Lower leg skin (tissue), 4 donors: ENCODE data around the gene DLG3. TPM values are rescaled to one million over a fixed set of nuclear protein-coding genes. Genes with fewer than 3 reads are reported as not detected.

Experiments
- DNase-seq, 2 donors: peaks; one replicate each; pipeline ENCODE4 v3.0.0-alpha.2; 2019; ENCODE audit warnings: low spot score in 2 of 2
- H3K4me3 ChIP-seq: fragments of 200-600 bp; sonication (generic); 2 replicates; pipeline ENCODE4 v1.5.1; 2017; ENCODE audit warnings: mild to moderate bottlenecking, low read depth; ENCODE audit not compliant: poor library complexity, severe bottlenecking
- CTCF ChIP-seq, 3 donors: fragments of 450-650 bp; IDR thresholded peaks; one replicate each; pipeline ENCODE4 v1.5.1; 2016; ENCODE audit warnings: antibody characterized with exemption in 3 of 3, mild to moderate bottlenecking in 3 of 3, moderate library complexity in 2 of 3
- POLR2A ChIP-seq, 2 donors: fragments of 450-650 bp; IDR thresholded peaks; one replicate each; pipeline ENCODE4 v1.6.1; 2016 to 2017; ENCODE audit warnings: antibody characterized with exemption in 2 of 2, mild to moderate bottlenecking in 1 of 2, moderate library complexity in 1 of 2
- WGBS, 2 donors: methylation state at CpG; one replicate each; pipeline ENCODE4 v1.1.5; 2018; 5-methylcytosine and 5-hydroxymethylcytosine counted together
- intact Hi-C: fragments of 100-400 bp; cut with DNase I; formaldehyde crosslinking; loops from one replicate; pipeline ENCODE4 v1.15.0; 2023; ENCODE audit warnings: low total_unique reads
- total RNA-seq, 4 donors: library from RNA; depleted of rRNA; stranded (reverse); fragments of >200 nt; gene quantifications; one replicate each; pipeline ENCODE4 v1.1.0, GENCODE V29; 2016

Gene DLG3
- total RNA-seq, 4 donors from 2014 or later: 26.1 to 40.2 (median 35.9) TPM

DNA sequence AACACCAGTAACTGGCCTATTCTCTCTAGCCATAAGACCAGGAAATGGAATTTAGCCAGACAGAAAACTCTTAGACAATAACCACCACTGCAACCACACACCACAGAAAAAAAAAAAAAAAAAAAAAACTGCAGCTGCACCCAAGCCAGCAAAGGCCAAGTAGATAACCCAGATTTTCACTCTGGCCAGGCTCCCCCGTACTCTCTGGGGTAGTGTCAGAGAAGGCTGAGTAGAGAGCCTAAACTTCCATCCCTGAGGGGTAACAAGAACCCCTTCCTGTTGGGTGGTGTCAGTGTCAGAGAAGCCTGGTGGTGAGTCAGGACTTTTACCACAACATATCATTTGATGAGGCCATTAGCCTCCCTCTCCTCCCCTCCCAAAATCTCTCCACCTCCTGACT, 5.6 kb upstream of the DLG3 start:
- DNase-seq: no peak
- TF ChIP-seq POLR2A (IDR thresholded peaks at IDR 0.05): no peak
- TF ChIP-seq CTCF (IDR thresholded peaks at IDR 0.05): no peak
- H3K4me3 ChIP-seq: no peak overlapping the region
- intact Hi-C loops: no loop called here
- 52% methylated on average over 1 of the region's 1 CpG; no CpG with 5 or more reads in 1 of the 2 donors for WGBS, 2 donors

- DNase-seq: no peak
- TF ChIP-seq CTCF (IDR thresholded peaks at IDR 0.05) (no peak), POLR2A (IDR thresholded peaks at IDR 0.05) (no peak)
- H3K4me3 ChIP-seq: no peak overlapping the region
- intact Hi-C loops: no loop called here
- WGBS, 2 donors: 54 to 56% methylated on average over 6 of the region's 6 CpGs
Measured at GRCh38 chrX:70442224-70442623, 2.4 kb upstream of the DLG3 start.

GRCh38 chrX:70444946-70445656, 466 bp downstream of the DLG3 start:
- no peak for TF ChIP-seq CTCF (IDR thresholded peaks at IDR 0.05)
- no peak for TF ChIP-seq POLR2A (IDR thresholded peaks at IDR 0.05)
- no peak overlapping the region for H3K4me3 ChIP-seq
- 6 to 42% methylated on average over 6 to 49 of the region's 61 CpGs for WGBS, 2 donors
- peak in 1 of 2 donors; percentile 74 for DNase-seq
- intact Hi-C loops: no loop called here

DNA sequence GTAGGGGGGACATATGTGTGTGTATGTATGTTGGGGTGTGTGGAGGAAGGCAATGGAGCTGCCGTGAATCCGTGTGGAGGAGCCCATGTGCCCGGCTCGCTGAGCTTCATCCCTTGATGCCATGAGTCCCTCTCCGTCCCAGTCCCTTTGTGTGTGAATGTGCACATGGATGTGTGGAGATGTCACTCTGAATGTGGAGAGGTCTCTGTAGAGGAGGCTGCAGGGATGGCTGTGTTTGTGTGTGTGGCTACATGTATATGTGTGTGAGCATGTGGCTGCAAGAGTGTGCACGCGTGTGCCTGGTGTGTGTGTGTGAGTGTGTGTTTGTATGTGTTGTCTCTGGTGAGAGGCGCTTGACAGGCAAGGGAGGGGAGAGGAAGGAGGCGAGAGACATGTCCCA, 1.3 kb downstream of the DLG3 start:
- intact Hi-C loops: no loop called here
- DNase-seq: peak in 1 of 2 donors; percentile 63
- H3K4me3 ChIP-seq: no peak overlapping the region
- 64 to 88% methylated on average over 4 to 9 of the region's 9 CpGs for WGBS, 2 donors
- TF ChIP-seq POLR2A (IDR thresholded peaks at IDR 0.05) (no peak), CTCF (IDR thresholded peaks at IDR 0.05) (no peak)

DNA sequence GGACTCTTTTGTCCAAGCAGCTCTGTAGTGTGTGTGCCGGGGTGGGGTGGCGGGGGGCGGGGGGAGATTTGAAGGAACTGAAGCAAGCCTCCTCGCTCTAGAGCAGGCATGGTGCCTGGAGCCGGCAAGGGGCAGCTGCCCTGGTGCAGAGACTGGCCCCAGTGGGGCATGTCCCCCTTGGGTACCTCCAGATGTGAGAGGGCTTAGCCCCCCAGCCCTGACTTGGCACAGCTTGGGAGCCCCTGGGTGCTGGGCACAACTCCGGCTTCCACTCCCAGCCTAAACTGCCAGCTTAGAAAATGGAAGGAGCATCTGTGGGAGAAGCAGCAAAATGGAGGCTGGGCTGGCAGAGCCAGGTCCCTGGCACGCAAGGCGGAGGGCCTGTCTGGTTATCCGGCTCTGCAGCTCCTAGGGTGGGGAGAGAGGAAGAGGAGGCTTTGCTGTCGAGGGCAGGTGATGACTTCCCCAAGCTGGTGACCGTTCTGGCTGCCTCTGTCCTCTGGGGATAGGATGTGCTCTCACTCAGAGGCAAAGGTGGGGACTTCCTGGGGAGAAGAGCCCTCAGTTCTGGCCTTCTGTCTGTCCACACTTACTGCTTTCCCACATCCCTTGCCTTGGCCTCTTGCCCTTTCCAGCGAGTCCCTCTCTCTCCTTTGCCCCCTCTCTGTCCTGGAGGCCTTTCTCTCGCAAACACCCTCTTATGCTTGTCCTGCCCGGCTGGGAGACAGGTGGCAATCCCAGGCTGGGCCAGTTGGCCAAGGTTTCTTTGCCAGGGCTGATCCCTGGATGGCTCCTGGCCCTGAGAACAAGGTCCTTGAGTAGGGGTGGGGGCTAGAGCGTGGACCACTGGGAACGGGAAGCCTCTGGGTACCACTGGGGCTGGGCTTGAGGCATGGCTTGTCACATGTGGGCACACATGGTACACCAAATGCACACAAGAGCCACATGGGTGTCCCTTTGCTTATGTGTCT, 2.0 kb downstream of the DLG3 start:
- 78 to 92% methylated on average over 9 to 16 of the region's 16 CpGs for WGBS, 2 donors
- H3K4me3 ChIP-seq: no peak overlapping the region
- DNase-seq: peak in 1 of 2 donors; percentile 76
- TF ChIP-seq CTCF (IDR thresholded peaks at IDR 0.05) (no peak), POLR2A (IDR thresholded peaks at IDR 0.05) (no peak)
- intact Hi-C loops: no loop called here
